Choroid plexus epithelial cell (primary cell): ENCODE data around the gene PPM1M.

Experiments used
- DNase-seq: peaks from one replicate; pipeline ENCODE4 v3.0.0-alpha.2; 2010; ENCODE audit warnings: low read depth
- H3K4me3 ChIP-seq: 2 replicates; pipeline ENCODE4 v1.5.1; 2011; ENCODE audit warnings: low read depth, mild to moderate bottlenecking, control low read depth, low read length, moderate library complexity
- CTCF ChIP-seq: conservative IDR thresholded peaks from 2 replicates; pipeline ENCODE4 v1.5.1; 2011; ENCODE audit warnings: low read depth, mild to moderate bottlenecking, control low read depth, inconsistent platforms, low read length, moderate library complexity

Gene PPM1M

GRCh38 chr3:52208556-52208955 lies 37.0 kb upstream of the PPM1M start:
- no peak for DNase-seq
- no peak for TF ChIP-seq CTCF
- no peak overlapping the region for H3K4me3 ChIP-seq

GRCh38 chr3:52210037-52210436 lies 35.5 kb upstream of the PPM1M start:
- TF ChIP-seq CTCF: no peak
- no peak overlapping the region for H3K4me3 ChIP-seq
- DNase-seq: no peak

DNA sequence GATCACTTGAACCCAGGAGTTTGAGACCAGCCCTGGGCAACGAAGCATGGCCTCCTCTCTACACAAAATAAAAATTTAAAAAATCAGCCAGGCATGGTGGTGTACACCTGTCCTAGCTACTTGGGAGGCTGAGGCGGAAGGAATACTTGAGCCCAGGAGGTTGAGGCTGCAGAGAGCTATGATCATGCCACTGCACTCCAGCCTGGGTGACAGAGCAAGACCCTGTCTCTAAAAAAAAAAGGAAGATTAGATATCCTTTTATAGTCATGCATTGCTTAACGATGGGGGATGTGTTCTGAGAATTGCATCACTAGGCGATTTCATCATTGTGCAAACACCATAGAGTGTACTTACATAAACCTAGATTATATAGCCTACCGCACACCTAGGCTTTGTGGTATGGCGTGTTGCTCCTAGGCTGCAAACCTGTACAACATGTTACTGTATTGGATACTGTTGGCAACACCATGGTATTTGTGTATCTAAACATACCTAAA lies 35.0 kb upstream of the PPM1M start:
- H3K4me3 ChIP-seq: no peak overlapping the region
- DNase-seq: peak; percentile 76
- TF ChIP-seq CTCF: no peak

GRCh38 chr3:52211268-52211891 lies 34.2 kb upstream of the PPM1M start:
- no peak for TF ChIP-seq CTCF
- DNase-seq: no peak
- H3K4me3 ChIP-seq: no peak overlapping the region

GRCh38 chr3:52213005-52213404 lies 32.6 kb upstream of the PPM1M start:
- no peak for TF ChIP-seq CTCF
- no peak overlapping the region for H3K4me3 ChIP-seq
- no peak for DNase-seq

DNA sequence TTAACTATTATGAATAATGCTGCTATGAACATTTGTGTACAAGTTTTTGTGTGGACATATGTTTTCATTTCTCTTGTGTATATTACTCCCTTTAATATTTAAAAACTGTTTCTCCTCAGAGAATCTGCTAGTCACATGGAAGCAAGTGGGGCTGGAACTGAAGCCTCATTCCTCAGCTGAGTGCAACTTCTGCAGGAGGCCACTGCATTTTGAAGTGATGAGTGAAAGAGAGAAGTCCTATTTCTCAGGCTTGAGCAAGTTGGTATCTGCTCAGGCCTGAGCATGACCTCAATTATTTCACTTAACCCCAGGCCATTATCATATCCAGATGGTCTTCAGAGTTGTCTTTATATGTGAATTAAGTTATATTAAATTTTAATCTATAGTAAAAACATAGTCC lies 31.7 kb upstream of the PPM1M start:
- TF ChIP-seq CTCF: no peak
- no peak overlapping the region for H3K4me3 ChIP-seq
- DNase-seq: no peak

DNA sequence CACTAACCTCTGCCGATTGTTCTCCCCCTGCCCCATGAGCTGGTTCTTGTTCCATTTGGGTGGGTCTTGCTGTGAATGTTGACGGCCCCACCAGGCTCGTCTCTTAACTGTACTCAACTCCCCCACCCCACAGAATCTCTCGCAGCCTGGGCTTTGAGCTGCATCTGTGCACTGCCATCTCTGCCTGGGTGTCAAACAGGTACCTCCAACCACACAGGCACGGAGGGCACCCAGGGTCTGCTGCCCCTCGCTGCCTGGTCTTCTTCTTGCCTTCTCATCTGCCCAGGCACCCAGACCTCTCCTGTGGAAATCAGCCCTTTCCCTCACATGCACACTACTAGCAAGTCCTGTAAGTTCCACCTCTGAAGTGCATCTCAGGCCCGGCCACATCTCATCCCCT lies 30.2 kb upstream of the PPM1M start:
- no peak for TF ChIP-seq CTCF
- DNase-seq: no peak
- H3K4me3 ChIP-seq: no peak overlapping the region
